Ovary (tissue), 9 donors: ENCODE data around the gene SIT1. TPM values are rescaled to one million over a fixed set of nuclear protein-coding genes. Genes with fewer than 3 reads are reported as not detected.

Source experiments
- DNase-seq, 5 donors: peaks; one replicate each; pipeline ENCODE4 v3.0.0-alpha.2; 2019 to 2020
- H3K27ac ChIP-seq, 2 donors: fragments of 200-600 bp; one replicate each; pipeline versions ENCODE4 v1.5.1 to v1.8.0; 2019 to 2022
- H3K27me3 ChIP-seq: fragments of 200-600 bp; one replicate; pipeline ENCODE4 v1.8.0; 2022
- H3K36me3 ChIP-seq: fragments of 200-600 bp; sonication (generic); one replicate; pipeline ENCODE4 v1.5.1; 2019
- H3K4me1 ChIP-seq: one replicate; pipeline ENCODE4 v1.8.1; 2013; ENCODE audit warnings: mild to moderate bottlenecking, moderate library complexity; ENCODE audit not compliant: insufficient read depth
- H3K4me3 ChIP-seq: fragments of 200-600 bp; sonication (generic); one replicate; pipeline ENCODE4 v1.5.1; 2017
- H3K9me3 ChIP-seq, 2 donors: fragments of 200-600 bp in 1 of 2; sonication (generic) in 1 of 2; one replicate each; pipeline versions ENCODE4 v1.5.1 to v1.8.1; 2013 to 2019; ENCODE audit warnings: mild to moderate bottlenecking in 1 of 2, moderate library complexity in 1 of 2
- CTCF ChIP-seq, 3 donors: fragments of 450-650 bp in 2 of 3; fragments of 200-600 bp in 1 of 3; IDR thresholded peaks; one replicate each; pipeline versions ENCODE4 v1.5.1 to v1.8.0; 2016 to 2022; ENCODE audit warnings: antibody characterized with exemption in 3 of 3, mild to moderate bottlenecking in 1 of 3
- EP300 ChIP-seq: sonication (generic); formaldehyde crosslinking; IDR thresholded peaks from one replicate; pipeline ENCODE4 v1.6.1; 2017; ENCODE audit warnings: antibody characterized with exemption
- POLR2A ChIP-seq: fragments of 450-650 bp; IDR thresholded peaks from one replicate; pipeline ENCODE4 v1.6.1; 2017; ENCODE audit warnings: antibody characterized with exemption, mild to moderate bottlenecking, moderate library complexity
- WGBS, 3 donors: extraction: QIAGEN DNeasy Blood & Tissue Kit in 1 of 3; methylation state at CpG; one replicate each; pipeline versions ENCODE4 v1.1.5 to v1.1.7; 2013 to 2017; 5-methylcytosine and 5-hydroxymethylcytosine counted together
- intact Hi-C, 4 donors: fragments of 100-400 bp; cut with DNase I; formaldehyde crosslinking; loops; one replicate each; pipeline versions ENCODE4 v1.11.0 to v1.15.1; 2022 to 2023
- polyA plus RNA-seq, 2 donors: library from polyadenylated mRNA; stranded (reverse); fragments of 200-250 nt in 1 of 2; fragments of 350-450 nt in 1 of 2; fragmentation: Illumina TruSeq in 1 of 2; extraction: RNeasy Lipid Tissue Mini Kit (QIAGEN cat#74804) in 1 of 2; gene quantifications; one replicate each; pipeline ENCODE4 v1.2.3, GENCODE V29; 2013 to 2014
- total RNA-seq, 7 donors: library from RNA; depleted of rRNA in 2 of 7; stranded (reverse); fragments of >200 nt in 2 of 7; fragmentation: NEBNext Ultra II Directional in 3 of 7; extraction: Animal tissue kit (Norgen Biotek cat#: 25700) in 3 of 7; gene quantifications; one replicate each; pipeline versions ENCODE4 v1.1.0 to v1.2.4, GENCODE V29; 2016 to 2023
- donor health status: DM: no; HTN: no; CAD: no; lungs with moderate emphysema.
- donor health status: DM: no; HTN: no; CAD: no.
- donor health status: Bipolar disorder and iron deficiency.
- donor health status: DM: yes; HTN: yes; CAD: no.
- donor health status: DM: no; HTN: no; CAD: no.
- donor health status: DM: yes; HTN: yes; CAD: no.

The SIT1 gene
- total and polyA plus RNA-seq, 9 donors = 0.20 to 0.82 (median 0.56) TPM; not detected in 3

GRCh38 chr9:35688558-35689541, 38.1 kb upstream of the SIT1 start:
- H3K4me1 ChIP-seq = peaks cover 15% of the 10 kb centered on the region
- H3K36me3 ChIP-seq = no peaks in the 10 kb centered on the region
- H3K4me3 ChIP-seq = peak overlapping the region; percentile 66
- no peak for TF ChIP-seq POLR2A
- TF ChIP-seq CTCF (IDR thresholded peaks at IDR 0.05) = no peak
- TF ChIP-seq EP300 = no peak
- 7 to 12% (median 10%) methylated on average over 12 of the region's 12 CpGs for WGBS, 3 donors
- H3K27me3 ChIP-seq = no peaks in the 10 kb centered on the region
- no peaks in the 10 kb centered on the region for H3K9me3 ChIP-seq
- DNase-seq = no peak
- intact Hi-C loops = loop anchor here in 1 of 4 donors (2.0 kb wide), 1 partner anchor 30 kb away; the partner anchor contains the start of genes CCDC107 and RMRP
- H3K27ac ChIP-seq = peak overlapping the region; percentile 46 to 93

- TF ChIP-seq CTCF (IDR thresholded peaks at IDR 0.05) (no peak), EP300 (no peak), POLR2A (no peak)
- peaks cover 15% of the 10 kb centered on the region for H3K4me1 ChIP-seq
- DNase-seq = no peak
- H3K36me3 ChIP-seq = no peaks in the 10 kb centered on the region
- 19 to 39% (median 28%) methylated on average over 2 of the region's 2 CpGs for WGBS, 3 donors
- H3K27ac ChIP-seq = peak overlapping the region; percentile 46 to 93
- no peaks in the 10 kb centered on the region for H3K9me3 ChIP-seq
- intact Hi-C loops = loop anchor here in 1 of 4 donors (2.0 kb wide), 1 partner anchor 29 kb away; the partner anchor contains the start of genes CCDC107 and RMRP
- H3K27me3 ChIP-seq = no peaks in the 10 kb centered on the region
- H3K4me3 ChIP-seq = peak overlapping the region; percentile 66
These were observed 37.3 kb upstream of the SIT1 start for GRCh38 chr9:35687972-35688557.

GRCh38 chr9:35687306-35687705, 36.6 kb upstream of the SIT1 start:
- peaks cover 15% of the 10 kb centered on the region for H3K4me1 ChIP-seq

More at GRCh38 chr9:35687306-35687705, 36.6 kb upstream of the SIT1 start:
- no peak for TF ChIP-seq CTCF (IDR thresholded peaks at IDR 0.05)
- no peak for TF ChIP-seq EP300
- 35 to 38% (median 36%) methylated on average over 2 of the region's 2 CpGs for WGBS, 3 donors
- Histone ChIP-seq H3K27me3 (no peaks in the 10 kb centered on the region), H3K4me3 (peak overlapping the region; percentile 66), H3K27ac (peak overlapping the region; percentile 16 to 50), H3K9me3 (no peaks in the 10 kb centered on the region), H3K36me3 (no peaks in the 10 kb centered on the region)
- DNase-seq = no peak
- intact Hi-C loops = no loop called here
